NAMALWA (cell line): Measurements from ENCODE around the gene AGMAT.

ENCODE experiments used
- DNase-seq: peaks from one replicate; pipeline ENCODE4 v3.0.0-alpha.2; 2015; ENCODE audit warnings: low spot score

Gene AGMAT

GRCh38 chr1:15524283-15525049, 60.4 kb downstream of the AGMAT start:
- peak; percentile 99 for DNase-seq

- no peak for DNase-seq
Measured at GRCh38 chr1:15524021-15524282, 60.9 kb downstream of the AGMAT start, which contains the start of gene CASP9. CASP9 (minus strand) TSS chr1:15524215; CDS start chr1:15524200, 15 bp downstream.

- no peak for DNase-seq
Measured at GRCh38 chr1:15523104-15524020, 61.5 kb downstream of the AGMAT start.

GRCh38 chr1:15522551-15522950, 62.3 kb downstream of the AGMAT start:
- DNase-seq, result no peak
